Body of pancreas (tissue), 4 donors: Measurements from ENCODE around the gene ACAA1. TPM values are rescaled to one million over a fixed set of nuclear protein-coding genes. Genes with fewer than 3 reads are reported as not detected.
A peak's percentile ranks its signal among the peaks of the same experiment; 100 is the strongest.
"Not testable (repeated sequence)": the region's sequence is repeated elsewhere in the genome, so short reads cannot be mapped to it uniquely, and the experiment has no call there.

Experiments used
- ATAC-seq: fragments of 150-250 bp; one replicate; pipeline ENCODE4 v1.9.1; 2016
- DNase-seq, 4 donors: peaks; one replicate each; pipeline ENCODE4 v3.0.0-alpha.2; 2019
- H3K27ac ChIP-seq, 4 donors: fragments of 200-600 bp; sonication (generic); 1 replicate in 3 of 4; 2 replicates in 1 of 4; pipeline versions ENCODE4 v1.5.1 to v1.6.1; 2016 to 2019; ENCODE audit warnings: mild to moderate bottlenecking in 1 of 4, mixed read lengths in 1 of 4, moderate library complexity in 1 of 4
- H3K27me3 ChIP-seq, 2 donors: fragments of 200-600 bp; sonication (generic); one replicate each; pipeline ENCODE4 v1.6.0; 2016; ENCODE audit warnings: mild to moderate bottlenecking in 1 of 2
- H3K36me3 ChIP-seq, 2 donors: fragments of 200-600 bp; sonication (generic); replicated peaks in 1 of 2; 2 replicates each; pipeline ENCODE4 v1.5.1; 2016; ENCODE audit warnings: low read depth in 2 of 2; ENCODE audit not compliant: insufficient read depth in 1 of 2
- H3K4me1 ChIP-seq: fragments of 200-600 bp; sonication (generic); one replicate; pipeline ENCODE4 v1.6.0; 2016
- H3K4me3 ChIP-seq, 2 donors: fragments of 200-600 bp; sonication (generic); 1 replicate in 1 of 2; 2 replicates in 1 of 2; pipeline ENCODE4 v1.5.1; 2016 to 2019
- H3K9me3 ChIP-seq, 3 donors: fragments of 200-600 bp; sonication (generic); 1 replicate in 2 of 3; 2 replicates in 1 of 3; pipeline ENCODE4 v1.5.1; 2016
- POLR2A ChIP-seq, 3 donors: fragments of 450-650 bp; IDR thresholded peaks; one replicate each; pipeline ENCODE4 v1.6.1; 2016; ENCODE audit warnings: antibody characterized with exemption in 3 of 3, mild to moderate bottlenecking in 2 of 3
- WGBS, 2 donors: methylation state at CpG; one replicate each; pipeline ENCODE4 v1.1.5; 2017; 5-methylcytosine and 5-hydroxymethylcytosine counted together
- intact Hi-C: fragments of 100-400 bp; cut with DNase I; formaldehyde crosslinking; loops from one replicate; pipeline ENCODE4 v1.15.1; 2023
- total RNA-seq, 2 donors: library from RNA; depleted of rRNA; stranded (reverse); fragments of >200 nt; gene quantifications; one replicate each; pipeline ENCODE4 v1.1.0, GENCODE V29; 2016
- TF ChIP-seq, protein P1 (sequence below), 7 experiments: fragments of 450-650 bp in 4 of 7; fragments of 200-600 bp in 3 of 7; sonication (generic) in 3 of 7; IDR thresholded peaks; one replicate each; pipeline ENCODE4 v1.5.1; 2016 to 2019; ENCODE audit warnings: antibody characterized with exemption in 7 of 7

ACAA1 gene
- total RNA-seq, 2 donors from 2014 or later = 91.8 to 92.6 TPM

DNA sequence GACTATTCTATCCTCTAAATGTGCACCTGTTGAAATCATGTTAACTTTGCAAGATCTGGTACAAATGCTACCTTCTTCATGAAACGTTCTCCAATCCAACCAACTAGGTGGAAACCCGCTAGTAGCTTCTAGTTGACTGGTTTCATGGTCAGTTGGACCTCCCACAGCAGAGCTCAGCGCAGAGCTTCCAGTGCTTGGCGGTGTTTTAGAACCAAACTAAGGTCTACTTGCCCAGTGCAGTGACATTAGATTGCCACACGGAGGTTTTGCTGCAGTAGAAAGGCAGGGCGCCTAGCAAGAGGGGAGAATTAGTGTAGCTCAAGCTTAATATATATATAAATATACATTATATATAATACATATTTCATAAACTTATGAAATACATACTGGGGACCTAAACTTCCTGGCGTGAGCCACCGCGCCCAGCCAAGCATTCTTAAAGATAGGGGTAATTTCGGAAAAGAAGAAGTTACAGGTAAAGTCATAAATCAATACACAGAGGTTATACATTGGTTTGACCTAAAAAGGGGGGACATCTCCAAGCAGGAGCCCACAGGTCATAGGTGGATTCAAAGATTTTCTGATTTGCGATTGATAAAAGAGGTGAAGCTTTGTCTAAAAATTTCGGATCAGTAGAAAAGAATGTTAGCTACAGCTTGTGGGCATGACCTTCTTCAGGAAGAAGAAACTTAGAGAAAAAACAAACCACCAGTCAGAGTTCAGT lies 26.4 kb upstream of the ACAA1 start:
- Histone ChIP-seq H3K4me3 (no peak overlapping the region), H3K4me1 (peaks cover 26% of the 10 kb centered on the region), H3K27ac (peak overlapping the region in 3 of 4 donors; percentile 92 to 99 (median 96)), H3K9me3 (no peaks in the 10 kb centered on the region), H3K27me3 (no peaks in the 10 kb centered on the region), H3K36me3 (no peaks in the 10 kb centered on the region)
- no peak for TF ChIP-seq POLR2A (IDR thresholded peaks at IDR 0.05)
- TF ChIP-seq, protein P1, sequence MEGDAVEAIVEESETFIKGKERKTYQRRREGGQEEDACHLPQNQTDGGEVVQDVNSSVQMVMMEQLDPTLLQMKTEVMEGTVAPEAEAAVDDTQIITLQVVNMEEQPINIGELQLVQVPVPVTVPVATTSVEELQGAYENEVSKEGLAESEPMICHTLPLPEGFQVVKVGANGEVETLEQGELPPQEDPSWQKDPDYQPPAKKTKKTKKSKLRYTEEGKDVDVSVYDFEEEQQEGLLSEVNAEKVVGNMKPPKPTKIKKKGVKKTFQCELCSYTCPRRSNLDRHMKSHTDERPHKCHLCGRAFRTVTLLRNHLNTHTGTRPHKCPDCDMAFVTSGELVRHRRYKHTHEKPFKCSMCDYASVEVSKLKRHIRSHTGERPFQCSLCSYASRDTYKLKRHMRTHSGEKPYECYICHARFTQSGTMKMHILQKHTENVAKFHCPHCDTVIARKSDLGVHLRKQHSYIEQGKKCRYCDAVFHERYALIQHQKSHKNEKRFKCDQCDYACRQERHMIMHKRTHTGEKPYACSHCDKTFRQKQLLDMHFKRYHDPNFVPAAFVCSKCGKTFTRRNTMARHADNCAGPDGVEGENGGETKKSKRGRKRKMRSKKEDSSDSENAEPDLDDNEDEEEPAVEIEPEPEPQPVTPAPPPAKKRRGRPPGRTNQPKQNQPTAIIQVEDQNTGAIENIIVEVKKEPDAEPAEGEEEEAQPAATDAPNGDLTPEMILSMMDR (IDR thresholded peaks at IDR 0.05) = no peak
- DNase-seq (no peak), ATAC-seq (no peak)
- 88 to 91% methylated on average over 12 of the region's 12 CpGs for WGBS, 2 donors
- intact Hi-C loops = no loop called here

DNA sequence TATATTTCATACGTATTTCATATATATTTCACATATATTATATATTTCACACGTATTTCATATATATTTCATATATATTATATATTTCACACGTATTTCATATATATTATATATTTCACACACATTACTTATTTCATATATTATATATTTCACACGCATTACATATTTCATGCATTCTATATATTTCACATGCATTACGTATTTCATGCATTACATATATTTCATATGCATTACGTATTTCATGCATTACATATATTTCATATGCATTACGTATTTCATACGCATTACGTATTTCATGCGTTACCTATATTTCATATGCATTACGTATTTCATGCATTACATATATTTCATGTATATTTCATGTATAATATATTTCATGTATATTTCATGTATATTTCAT lies 23.8 kb upstream of the ACAA1 start:
- DNase-seq, H3K9me3 ChIP-seq, H3K27ac ChIP-seq, intact Hi-C loops, H3K4me3 ChIP-seq, ATAC-seq, H3K27me3 ChIP-seq, H3K4me1 ChIP-seq, H3K36me3 ChIP-seq: not testable (repeated sequence)
- WGBS, 2 donors = 87 to 88% methylated on average over 11 of the region's 11 CpGs

DNA sequence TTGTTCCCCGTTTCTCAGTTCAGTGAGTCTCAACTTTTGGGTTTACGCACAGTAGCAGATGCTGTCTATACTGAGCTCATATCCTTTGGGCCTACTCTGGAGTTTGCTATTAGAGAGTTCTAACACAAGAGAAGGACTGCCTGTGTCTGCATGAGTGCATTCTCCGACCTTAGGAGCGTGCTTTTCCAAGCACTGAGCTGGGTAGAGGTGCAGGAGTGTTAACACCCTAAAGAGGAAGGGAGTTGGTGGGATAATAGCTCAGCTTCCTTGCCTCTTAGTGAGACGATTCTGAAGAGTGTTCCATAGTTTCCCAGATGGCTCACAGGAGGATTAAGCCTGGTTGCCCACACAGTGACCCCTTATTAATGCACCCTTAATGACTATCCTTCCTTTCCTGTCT lies 21.5 kb upstream of the ACAA1 start:
- no peaks in the 10 kb centered on the region for H3K27me3 ChIP-seq
- H3K27ac ChIP-seq = no peak overlapping the region
- intact Hi-C loops = no loop called here
- WGBS, 2 donors = 71 to 75% methylated on average over 5 of the region's 5 CpGs
- H3K4me1 ChIP-seq = no peaks in the 10 kb centered on the region
- no peak for TF ChIP-seq POLR2A (IDR thresholded peaks at IDR 0.05)
- TF ChIP-seq, protein P1 (IDR thresholded peaks at IDR 0.05) = no peak
- H3K4me3 ChIP-seq = no peak overlapping the region
- DNase-seq (no peak), ATAC-seq (no peak)
- no peaks in the 10 kb centered on the region for H3K9me3 ChIP-seq
- H3K36me3 ChIP-seq = no peaks in the 10 kb centered on the region

DNA sequence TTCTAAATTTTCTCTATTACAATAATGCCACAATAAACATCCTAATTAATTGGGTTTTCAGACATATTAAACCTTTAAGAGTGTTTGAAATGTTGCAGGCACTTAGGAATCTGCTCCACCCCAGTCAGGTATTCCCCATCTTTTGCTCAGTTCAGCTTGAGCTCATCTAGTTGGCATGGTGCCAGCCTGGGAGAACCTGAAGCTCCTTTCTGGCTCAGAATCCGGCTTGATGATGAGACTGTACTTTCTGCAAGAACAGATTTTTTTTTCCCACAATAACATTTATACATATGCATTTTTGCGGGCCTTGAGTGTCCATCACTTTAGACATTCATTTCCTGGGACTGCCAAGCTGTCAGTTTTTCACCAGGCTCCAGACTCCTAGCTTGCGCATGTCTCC lies 20.7 kb upstream of the ACAA1 start:
- TF ChIP-seq POLR2A (IDR thresholded peaks at IDR 0.05) = no peak
- TF ChIP-seq, protein P1 (IDR thresholded peaks at IDR 0.05) = no peak
- ATAC-seq = no peak
- WGBS, 2 donors = 74 to 75% methylated on average over 3 of the region's 3 CpGs
- Histone ChIP-seq H3K9me3 (no peaks in the 10 kb centered on the region), H3K27me3 (no peaks in the 10 kb centered on the region), H3K4me3 (no peak overlapping the region), H3K36me3 (no peaks in the 10 kb centered on the region), H3K27ac (no peak overlapping the region), H3K4me1 (no peaks in the 10 kb centered on the region)
- intact Hi-C loops = no loop called here
- DNase-seq = no peak

DNA sequence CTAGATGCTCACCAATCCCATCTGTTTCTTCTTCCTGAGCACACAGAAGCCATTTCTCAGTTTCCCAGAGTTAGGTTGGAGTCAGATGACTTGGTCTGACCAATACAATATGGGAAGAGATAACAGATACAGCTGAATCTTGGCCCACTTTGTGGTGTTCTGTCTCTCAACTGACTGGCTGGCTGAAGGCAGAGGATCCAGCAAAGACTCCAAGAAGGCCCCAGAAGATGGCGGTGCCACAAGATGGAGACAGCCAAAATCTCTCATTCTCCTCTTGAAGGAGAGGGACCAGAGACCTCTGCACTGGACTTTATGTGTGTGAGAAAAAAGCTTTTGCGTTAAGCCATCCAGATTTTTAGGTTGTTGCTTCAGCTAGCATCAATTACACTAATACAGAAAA lies 20.2 kb upstream of the ACAA1 start:
- 95 to 100% methylated on average over 2 of the region's 2 CpGs for WGBS, 2 donors
- TF ChIP-seq POLR2A (IDR thresholded peaks at IDR 0.05) = no peak
- TF ChIP-seq, protein P1 (IDR thresholded peaks at IDR 0.05) = no peak

More for the DNA sequence above, 20.2 kb upstream of the ACAA1 start:
- Histone ChIP-seq H3K27me3 (no peaks in the 10 kb centered on the region), H3K27ac (no peak overlapping the region), H3K4me1 (no peaks in the 10 kb centered on the region), H3K4me3 (no peak overlapping the region), H3K9me3 (no peaks in the 10 kb centered on the region), H3K36me3 (no peaks in the 10 kb centered on the region)
- intact Hi-C loops = no loop called here
- no peak for ATAC-seq
- no peak for DNase-seq
